ENCODE measurements around the gene CAPN10.

DNA sequence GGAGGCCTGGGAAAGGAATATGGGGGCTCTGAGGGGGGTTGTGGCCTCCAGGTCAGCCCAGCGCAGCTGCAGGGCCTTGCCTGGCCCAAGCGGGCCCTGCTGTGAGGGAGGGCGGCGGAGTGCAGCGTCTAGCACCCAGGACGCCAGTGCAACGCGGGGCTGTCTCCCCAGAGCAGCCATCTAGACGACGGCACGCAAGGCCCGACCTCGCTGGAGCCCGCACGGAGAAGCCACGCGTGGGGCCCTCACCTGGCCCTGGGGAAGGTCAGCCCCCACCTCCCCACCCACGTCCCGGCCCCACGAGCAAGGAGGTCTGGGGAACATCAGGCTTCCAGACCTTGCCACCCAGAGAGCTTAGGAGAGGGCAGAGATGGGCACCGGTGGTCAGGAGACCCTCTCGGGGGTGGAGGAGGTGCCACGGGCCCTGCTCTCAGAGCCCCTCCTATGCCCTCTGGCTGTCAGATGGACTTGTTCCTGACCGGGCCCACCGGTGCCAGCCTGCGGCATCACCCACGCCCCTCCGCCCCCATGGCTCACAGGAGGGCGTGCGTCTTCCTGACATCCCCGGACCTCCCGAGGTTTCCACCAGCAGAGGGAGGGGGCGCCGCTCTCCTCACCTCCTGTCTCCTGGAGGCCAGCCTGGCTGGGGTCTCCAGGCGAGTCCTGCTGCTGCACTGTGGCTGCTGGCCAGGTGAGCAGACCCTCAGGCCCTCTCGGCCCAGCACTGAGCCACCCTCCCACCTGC lies 55.7 kb downstream of the CAPN10 start:
- TF ChIP-seq GATA2 (IDR thresholded peaks at IDR 0.05; ENCODE audit: low read depth, low read length) (no peak), GATA3 (IDR thresholded peaks at IDR 0.05; ENCODE audit: low read depth, low read length) (no peak)

Data from SH-SY5Y (cell line).